HepG2 (cell line): ENCODE measurements around the gene UCKL1. TPM values are rescaled to one million over a fixed set of nuclear protein-coding genes. Genes with fewer than 3 reads are reported as not detected.
A peak's percentile ranks its signal among the peaks of the same experiment; 100 is the strongest.

ENCODE experiments used
- FIP1L1 ChIP-seq: fragments of 200-400 bp; formaldehyde crosslinking; IDR thresholded peaks from 2 replicates; pipeline ENCODE4 v1.6.1; 2018; ENCODE audit warnings: low read depth, mild to moderate bottlenecking, low read length, moderate library complexity, borderline replicate concordance; ENCODE audit not compliant: insufficient read depth
- GABPB1 ChIP-seq: IDR thresholded peaks from 2 replicates; pipeline ENCODE4 v1.6.1; 2016; ENCODE audit warnings: mild to moderate bottlenecking, missing genetic modification reagents, moderate library complexity, missing compliant biosample characterization
- GMEB2 ChIP-seq: IDR thresholded peaks from 2 replicates; pipeline ENCODE4 v1.6.1; 2016; ENCODE audit warnings: missing biosample characterization, missing genetic modification reagents, low read depth
- LBX2 ChIP-seq: sonication (generic); formaldehyde crosslinking; IDR thresholded peaks from 2 replicates; pipeline ENCODE4 v1.5.0; 2020; ENCODE audit warnings: missing genetic modification reagents, mild to moderate bottlenecking, borderline replicate concordance
- MEF2D ChIP-seq: sonication (generic); formaldehyde crosslinking; IDR thresholded peaks from 2 replicates; pipeline ENCODE4 v1.5.1; 2020; ENCODE audit warnings: mild to moderate bottlenecking, missing genetic modification reagents
- MEIS1 ChIP-seq: sonication (generic); formaldehyde crosslinking; IDR thresholded peaks from 2 replicates; pipeline ENCODE4 v1.9.0; 2021; ENCODE audit warnings: mild to moderate bottlenecking, missing genetic modification reagents, moderate library complexity, borderline replicate concordance
- MTF1 ChIP-seq: sonication (generic); formaldehyde crosslinking; IDR thresholded peaks from 2 replicates; pipeline ENCODE4 v1.5.0; 2020; ENCODE audit warnings: missing genetic modification reagents
- NFRKB ChIP-seq: fragments of 450-650 bp; IDR thresholded peaks from 2 replicates; pipeline ENCODE4 v1.6.1; 2017
- PCBP1 ChIP-seq: fragments of 200-400 bp; formaldehyde crosslinking; IDR thresholded peaks from 2 replicates; pipeline ENCODE4 v1.6.1; 2017; ENCODE audit warnings: mild to moderate bottlenecking, low read depth, low read length, borderline replicate concordance
- RNF2 ChIP-seq: fragments of 450-650 bp; conservative IDR thresholded peaks from 2 replicates; pipeline ENCODE4 v1.6.1; 2016; ENCODE audit warnings: low read depth
- SMARCE1 ChIP-seq: fragments of 450-650 bp; IDR thresholded peaks from 2 replicates; pipeline ENCODE4 v1.6.1; 2017; ENCODE audit warnings: borderline replicate concordance
- SNAI1 ChIP-seq: sonication (generic); formaldehyde crosslinking; IDR thresholded peaks from 2 replicates; pipeline ENCODE4 v1.5.0; 2020; ENCODE audit warnings: mild to moderate bottlenecking, missing genetic modification reagents, borderline replicate concordance
- SOX13 ChIP-seq, 3 experiments: fragments of 450-650 bp in 1 of 3; sonication (generic) in 1 of 3; formaldehyde crosslinking in 1 of 3; IDR thresholded peaks in 2 of 3; conservative IDR thresholded peaks in 1 of 3; 2 replicates each; pipeline versions ENCODE4 v1.5.0 to v1.6.1; 2016 to 2020; ENCODE audit warnings: antibody characterized with exemption in 1 of 3, mild to moderate bottlenecking in 1 of 3, missing compliant biosample characterization in 1 of 3, missing genetic modification reagents in 1 of 3, moderate library complexity in 1 of 3
- ZBTB43 ChIP-seq: sonication (generic); formaldehyde crosslinking; conservative IDR thresholded peaks from 2 replicates; pipeline ENCODE4 v1.4.0; 2020; ENCODE audit warnings: missing genetic modification reagents
- ZFP82 ChIP-seq: sonication (generic); formaldehyde crosslinking; IDR thresholded peaks from 2 replicates; pipeline ENCODE4 v1.5.1; 2020; ENCODE audit warnings: mild to moderate bottlenecking, missing genetic modification reagents, borderline replicate concordance
- ZNF232 ChIP-seq: sonication (generic); formaldehyde crosslinking; IDR thresholded peaks from 2 replicates; pipeline ENCODE4 v1.4.0; 2020; ENCODE audit warnings: missing genetic modification reagents, borderline replicate concordance
- ZNF674 ChIP-seq: sonication (generic); formaldehyde crosslinking; IDR thresholded peaks from 2 replicates; pipeline ENCODE4 v1.5.0; 2020; ENCODE audit warnings: low read depth, mild to moderate bottlenecking, missing genetic modification reagents
- ZSCAN29 ChIP-seq: sonication (generic); formaldehyde crosslinking; conservative IDR thresholded peaks from 2 replicates; pipeline ENCODE4 v1.4.0; 2020; ENCODE audit warnings: mild to moderate bottlenecking, missing genetic modification reagents
- polyA plus RNA-seq, 8 experiments: library from polyadenylated mRNA; depleted of rRNA in 3 of 8; stranded (reverse) in 7 of 8; unstranded in 1 of 8; fragments of >200 nt; fragmentation: Illumina TruSeq in 4 of 8; extraction: Trizol in 4 of 8; gene quantifications; 2 replicates each; pipeline versions ENCODE4 v1.2.1 to v1.2.3, GENCODE V29; 2011 to 2016; ENCODE audit warnings: low read depth in 4 of 8, missing spikeins in 1 of 8, mixed read lengths in 1 of 8; ENCODE audit not compliant: insufficient read depth in 1 of 8
- total RNA-seq, 5 experiments: library from RNA; depleted of rRNA; stranded (reverse); fragments of >200 nt; fragmentation: Illumina TruSeq; extraction: Trizol; gene quantifications; 2 replicates each; pipeline ENCODE4 v1.2.3, GENCODE V29; 2016; ENCODE audit warnings: low read depth in 1 of 5
- TF ChIP-seq, protein P1 (sequence below): sonication (generic); formaldehyde crosslinking; IDR thresholded peaks from 2 replicates; pipeline ENCODE4 v1.4.0; 2020; ENCODE audit warnings: mild to moderate bottlenecking, missing genetic modification reagents
- TF ChIP-seq, protein P2 (sequence below): sonication (generic); formaldehyde crosslinking; IDR thresholded peaks from 2 replicates; pipeline ENCODE4 v1.4.0; 2020; ENCODE audit warnings: missing genetic modification reagents

UCKL1 gene
- total and polyA plus RNA-seq, 2 of the 13 experiments (the other 11 are each of a cell fraction or from before 2014, with no cell fraction given): 50.2 to 126 TPM

DNA sequence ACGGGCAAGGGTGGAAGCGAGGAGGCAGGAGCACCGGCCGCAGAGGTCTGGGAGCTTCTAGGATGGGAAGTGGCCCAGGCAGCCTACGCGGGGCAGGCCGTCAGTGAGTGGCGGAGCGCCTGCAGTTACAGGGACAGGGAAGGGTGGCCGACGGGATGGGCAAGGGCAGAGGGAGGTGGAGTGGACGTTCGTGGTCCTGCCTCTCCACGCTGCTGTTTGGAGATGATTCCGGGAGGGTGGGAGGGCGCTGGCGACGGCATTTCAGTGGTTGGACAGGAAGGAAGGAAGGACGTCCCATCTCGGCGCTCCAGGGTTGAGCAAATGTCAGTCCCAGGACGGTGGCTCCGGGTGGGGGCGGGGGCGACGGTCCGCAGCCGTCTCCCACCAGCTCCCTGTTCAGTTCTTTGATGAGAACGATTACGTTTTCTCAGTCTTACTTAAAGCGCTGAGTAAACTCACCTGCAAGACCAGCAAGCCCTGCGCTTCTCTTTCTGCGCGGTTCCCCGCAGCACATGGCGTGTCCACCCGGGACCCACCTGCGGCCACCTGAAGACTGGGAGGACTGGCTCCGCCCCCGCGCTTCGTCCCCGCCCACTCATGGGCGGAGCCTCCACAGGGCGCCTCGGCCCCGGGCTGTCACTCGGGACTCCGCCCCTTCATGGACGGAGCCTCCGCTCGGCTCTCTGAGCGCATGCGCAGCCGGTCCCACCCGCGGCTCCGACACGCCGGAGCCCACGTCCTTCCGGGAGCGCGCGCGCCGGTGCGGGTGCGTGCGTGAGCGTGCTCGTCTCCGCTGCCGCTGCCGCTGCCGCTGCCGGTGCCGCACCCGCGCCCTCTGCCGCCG, 61.6 kb downstream of the UCKL1 start, which contains the start of gene DNAJC5 (continued):
- TF ChIP-seq GMEB2 (peak; percentile 93), RNF2 (0 out of 2 replicates have a peak, but pooled peaks have one; percentile 32), NFRKB (no peak), SNAI1 (CRISPR knock-in tag) (0 out of 2 replicates have a peak, but pooled peaks have one; percentile 45), GABPB1 (peak; percentile 87), ZNF232 (CRISPR knock-in tag) (peak; percentile 78; the same call in 1 of the 2 replicates), PCBP1 (0 out of 2 replicates have a peak, but pooled peaks have one; percentile 24), MEIS1 (peak; percentile 97), MTF1 (no peak), LBX2 (CRISPR knock-in tag) (no peak), FIP1L1 (no peak), ZFP82 (CRISPR knock-in tag) (peak; percentile 83; the same call in 1 of the 2 replicates), ZSCAN29 (CRISPR knock-in tag) (0 out of 2 replicates have a peak, but pooled peaks have one; percentile 63), ZNF674 (CRISPR knock-in tag) (peak; percentile 73; the same call in 1 of the 2 replicates), MEF2D (CRISPR knock-in tag) (0 out of 2 replicates have a peak, but pooled peaks have one; percentile 23), ZBTB43 (CRISPR knock-in tag) (no peak), SMARCE1 (no peak), SOX13 (IDR thresholded peaks at IDR 0.05) (no peak), SOX13 (CRISPR knock-in tag; conservative IDR thresholded peaks at IDR 0.05 in 1 of 2, IDR thresholded peaks at IDR 0.05 in 1 of 2) (no peak)
- TF ChIP-seq, protein P1, sequence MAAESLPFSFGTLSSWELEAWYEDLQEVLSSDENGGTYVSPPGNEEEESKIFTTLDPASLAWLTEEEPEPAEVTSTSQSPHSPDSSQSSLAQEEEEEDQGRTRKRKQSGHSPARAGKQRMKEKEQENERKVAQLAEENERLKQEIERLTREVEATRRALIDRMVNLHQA (CRISPR knock-in tag): no peak
- TF ChIP-seq, protein P2, sequence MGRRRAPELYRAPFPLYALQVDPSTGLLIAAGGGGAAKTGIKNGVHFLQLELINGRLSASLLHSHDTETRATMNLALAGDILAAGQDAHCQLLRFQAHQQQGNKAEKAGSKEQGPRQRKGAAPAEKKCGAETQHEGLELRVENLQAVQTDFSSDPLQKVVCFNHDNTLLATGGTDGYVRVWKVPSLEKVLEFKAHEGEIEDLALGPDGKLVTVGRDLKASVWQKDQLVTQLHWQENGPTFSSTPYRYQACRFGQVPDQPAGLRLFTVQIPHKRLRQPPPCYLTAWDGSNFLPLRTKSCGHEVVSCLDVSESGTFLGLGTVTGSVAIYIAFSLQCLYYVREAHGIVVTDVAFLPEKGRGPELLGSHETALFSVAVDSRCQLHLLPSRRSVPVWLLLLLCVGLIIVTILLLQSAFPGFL (CRISPR knock-in tag): no peak
